Activated CD8-positive, alpha-beta T cell treated with anti-CD3 and anti-CD28 coated beads for 36 hours (primary cell): Measurements from ENCODE around the gene GCK. TPM values are rescaled to one million over a fixed set of nuclear protein-coding genes. Genes with fewer than 3 reads are reported as not detected.

Source experiments
- ATAC-seq: fragments of 200-7000 bp; cut with Tn5 transposase; one replicate; pipeline ENCODE4 v1.10.0; 2021; ENCODE audit warnings: mild to moderate bottlenecking, moderate library complexity
- CTCF ChIA-PET: fragments of 350-600 bp; sonication (Branson Sonifier 250); formaldehyde crosslinking; loops from one replicate; lab custom pipeline; 2021; ENCODE audit warnings: antibody characterized with exemption; lab: Charles Lee
- POLR2A ChIA-PET: fragments of 350-600 bp; sonication (Branson Sonifier 250); formaldehyde crosslinking; loops from one replicate; lab custom pipeline; 2021; ENCODE audit warnings: antibody characterized with exemption; lab: Charles Lee
- DNase-seq: peaks from one replicate; pipeline ENCODE4 v3.0.0-alpha.2; 2020
- H3K27ac Mint-ChIP-seq: one replicate; pipeline ENCODE4 v1.8.0; 2021; ENCODE audit warnings: mild to moderate bottlenecking, mixed read lengths
- H3K27me3 Mint-ChIP-seq: one replicate; pipeline ENCODE4 v1.8.0; 2021; ENCODE audit warnings: mixed read lengths
- H3K36me3 Mint-ChIP-seq: one replicate; pipeline ENCODE4 v1.8.0; 2021; ENCODE audit warnings: low read depth, mixed read lengths
- H3K4me1 Mint-ChIP-seq: one replicate; pipeline ENCODE4 v1.8.0; 2021; ENCODE audit warnings: low read depth, mixed read lengths
- H3K4me3 Mint-ChIP-seq: one replicate; pipeline ENCODE4 v1.8.0; 2021; ENCODE audit warnings: mild to moderate bottlenecking, moderate library complexity, mixed read lengths
- H3K9me3 Mint-ChIP-seq: one replicate; pipeline ENCODE4 v1.8.0; 2021; ENCODE audit warnings: mixed read lengths
- intact Hi-C: fragments of 100-400 bp; cut with micrococcal nuclease; formaldehyde crosslinking; loops from one replicate; pipeline ENCODE4 v1.10.0; 2022
- total RNA-seq, 2 experiments: library from RNA; stranded (reverse); gene quantifications; one replicate each; pipeline ENCODE4 v1.2.3, GENCODE V29; 2021
- TF ChIP-seq, protein P1 (sequence below): fragments of 200-600 bp; IDR thresholded peaks from one replicate; pipeline ENCODE4 v1.8.0; 2022; ENCODE audit warnings: antibody characterized with exemption, mild to moderate bottlenecking

The GCK gene
- total RNA-seq, 2 experiments from 2014 or later, result 2.1 to 2.6 TPM

- Mint-ChIP-seq H3K9me3 (no peaks in the 10 kb centered on the region), H3K4me3 (no peak overlapping the region), H3K27me3 (no peaks in the 10 kb centered on the region), H3K27ac (no peak overlapping the region), H3K4me1 (peaks cover 6% of the 10 kb centered on the region), H3K36me3 (no peaks in the 10 kb centered on the region)
- ChIA-PET POLR2A (no interaction called here), CTCF (interaction anchor here (1.4 kb wide), 1 partner anchor 82 kb away, joined by 4 read pairs; no protein-coding TSS in a partner anchor)
- TF ChIP-seq, protein P1, sequence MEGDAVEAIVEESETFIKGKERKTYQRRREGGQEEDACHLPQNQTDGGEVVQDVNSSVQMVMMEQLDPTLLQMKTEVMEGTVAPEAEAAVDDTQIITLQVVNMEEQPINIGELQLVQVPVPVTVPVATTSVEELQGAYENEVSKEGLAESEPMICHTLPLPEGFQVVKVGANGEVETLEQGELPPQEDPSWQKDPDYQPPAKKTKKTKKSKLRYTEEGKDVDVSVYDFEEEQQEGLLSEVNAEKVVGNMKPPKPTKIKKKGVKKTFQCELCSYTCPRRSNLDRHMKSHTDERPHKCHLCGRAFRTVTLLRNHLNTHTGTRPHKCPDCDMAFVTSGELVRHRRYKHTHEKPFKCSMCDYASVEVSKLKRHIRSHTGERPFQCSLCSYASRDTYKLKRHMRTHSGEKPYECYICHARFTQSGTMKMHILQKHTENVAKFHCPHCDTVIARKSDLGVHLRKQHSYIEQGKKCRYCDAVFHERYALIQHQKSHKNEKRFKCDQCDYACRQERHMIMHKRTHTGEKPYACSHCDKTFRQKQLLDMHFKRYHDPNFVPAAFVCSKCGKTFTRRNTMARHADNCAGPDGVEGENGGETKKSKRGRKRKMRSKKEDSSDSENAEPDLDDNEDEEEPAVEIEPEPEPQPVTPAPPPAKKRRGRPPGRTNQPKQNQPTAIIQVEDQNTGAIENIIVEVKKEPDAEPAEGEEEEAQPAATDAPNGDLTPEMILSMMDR, result no peak
- DNase-seq (no peak), ATAC-seq (no peak)
- intact Hi-C loops, result no loop called here
Observed at GRCh38 chr7:44167920-44168319, 21.3 kb downstream of the GCK start.

GRCh38 chr7:44163591-44163990 lies 25.6 kb downstream of the GCK start:
- Mint-ChIP-seq H3K36me3 (no peaks in the 10 kb centered on the region), H3K9me3 (no peaks in the 10 kb centered on the region), H3K27me3 (no peaks in the 10 kb centered on the region), H3K4me1 (peaks cover 6% of the 10 kb centered on the region), H3K27ac (no peak overlapping the region), H3K4me3 (no peak overlapping the region)
- ChIA-PET POLR2A (no interaction called here), CTCF (no interaction called here)
- intact Hi-C loops, result no loop called here
- no peak for DNase-seq
- TF ChIP-seq, protein P1, result no peak
- ATAC-seq, result no peak

GRCh38 chr7:44162785-44163395 lies 26.3 kb downstream of the GCK start:
- DNase-seq, result no peak
- TF ChIP-seq, protein P1, result no peak
- Mint-ChIP-seq H3K4me1 (peaks cover 5% of the 10 kb centered on the region), H3K9me3 (no peaks in the 10 kb centered on the region), H3K27me3 (no peaks in the 10 kb centered on the region), H3K4me3 (no peak overlapping the region), H3K36me3 (no peaks in the 10 kb centered on the region), H3K27ac (no peak overlapping the region)
- CTCF ChIA-PET, result no interaction called here
- ATAC-seq, result no peak
- POLR2A ChIA-PET, result no interaction called here
- intact Hi-C loops, result no loop called here

GRCh38 chr7:44162179-44162578 lies 27.1 kb downstream of the GCK start:
- ATAC-seq, result no peak
- TF ChIP-seq, protein P1, result no peak

DNA sequence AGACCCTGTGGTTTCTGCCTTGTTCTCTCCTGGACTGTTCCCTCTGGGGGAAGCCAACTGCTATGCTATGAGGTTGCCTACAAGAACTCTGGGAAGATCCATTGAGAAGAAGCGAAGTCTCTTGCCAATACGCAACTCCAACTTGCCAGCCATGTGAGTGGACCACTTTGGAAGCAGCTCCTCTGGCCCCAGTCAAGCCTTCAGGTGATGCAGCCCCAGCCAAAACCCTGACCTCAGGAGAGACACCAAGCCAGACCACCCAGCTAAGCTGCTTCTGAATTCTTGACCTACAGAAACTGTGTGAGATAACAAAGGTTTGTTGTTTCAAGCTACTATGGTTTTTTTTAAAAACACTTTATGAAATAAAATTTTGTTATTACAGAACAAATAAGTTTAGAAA lies 27.9 kb downstream of the GCK start:
- TF ChIP-seq, protein P1, result no peak
- Mint-ChIP-seq H3K27ac (no peak overlapping the region), H3K4me1 (no peaks in the 10 kb centered on the region), H3K9me3 (no peaks in the 10 kb centered on the region), H3K27me3 (no peaks in the 10 kb centered on the region), H3K4me3 (no peak overlapping the region), H3K36me3 (no peaks in the 10 kb centered on the region)
- DNase-seq (no peak), ATAC-seq (no peak)
- intact Hi-C loops, result no loop called here
- ChIA-PET CTCF (interaction anchor here (1.3 to 1.5 kb wide), 2 partner anchors 9 to 10 kb away, joined by 3 to 4 read pairs; no protein-coding TSS in a partner anchor), POLR2A (no interaction called here)

More at GRCh38 chr7:44162179-44162578, 27.1 kb downstream of the GCK start:
- Mint-ChIP-seq H3K27me3 (no peaks in the 10 kb centered on the region), H3K36me3 (no peaks in the 10 kb centered on the region), H3K4me1 (no peaks in the 10 kb centered on the region), H3K9me3 (no peaks in the 10 kb centered on the region), H3K4me3 (no peak overlapping the region), H3K27ac (no peak overlapping the region)
- CTCF ChIA-PET, result no interaction called here
- intact Hi-C loops, result no loop called here
- no peak for DNase-seq
- POLR2A ChIA-PET, result no interaction called here
